ENCODE results near the gene PDLIM7.
"Not testable (repeated sequence)": the region's sequence is repeated elsewhere in the genome, so short reads cannot be mapped to it uniquely, and the experiment has no call there.

Gene PDLIM7, protein sequence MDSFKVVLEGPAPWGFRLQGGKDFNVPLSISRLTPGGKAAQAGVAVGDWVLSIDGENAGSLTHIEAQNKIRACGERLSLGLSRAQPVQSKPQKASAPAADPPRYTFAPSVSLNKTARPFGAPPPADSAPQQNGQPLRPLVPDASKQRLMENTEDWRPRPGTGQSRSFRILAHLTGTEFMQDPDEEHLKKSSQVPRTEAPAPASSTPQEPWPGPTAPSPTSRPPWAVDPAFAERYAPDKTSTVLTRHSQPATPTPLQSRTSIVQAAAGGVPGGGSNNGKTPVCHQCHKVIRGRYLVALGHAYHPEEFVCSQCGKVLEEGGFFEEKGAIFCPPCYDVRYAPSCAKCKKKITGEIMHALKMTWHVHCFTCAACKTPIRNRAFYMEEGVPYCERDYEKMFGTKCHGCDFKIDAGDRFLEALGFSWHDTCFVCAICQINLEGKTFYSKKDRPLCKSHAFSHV

DNA sequence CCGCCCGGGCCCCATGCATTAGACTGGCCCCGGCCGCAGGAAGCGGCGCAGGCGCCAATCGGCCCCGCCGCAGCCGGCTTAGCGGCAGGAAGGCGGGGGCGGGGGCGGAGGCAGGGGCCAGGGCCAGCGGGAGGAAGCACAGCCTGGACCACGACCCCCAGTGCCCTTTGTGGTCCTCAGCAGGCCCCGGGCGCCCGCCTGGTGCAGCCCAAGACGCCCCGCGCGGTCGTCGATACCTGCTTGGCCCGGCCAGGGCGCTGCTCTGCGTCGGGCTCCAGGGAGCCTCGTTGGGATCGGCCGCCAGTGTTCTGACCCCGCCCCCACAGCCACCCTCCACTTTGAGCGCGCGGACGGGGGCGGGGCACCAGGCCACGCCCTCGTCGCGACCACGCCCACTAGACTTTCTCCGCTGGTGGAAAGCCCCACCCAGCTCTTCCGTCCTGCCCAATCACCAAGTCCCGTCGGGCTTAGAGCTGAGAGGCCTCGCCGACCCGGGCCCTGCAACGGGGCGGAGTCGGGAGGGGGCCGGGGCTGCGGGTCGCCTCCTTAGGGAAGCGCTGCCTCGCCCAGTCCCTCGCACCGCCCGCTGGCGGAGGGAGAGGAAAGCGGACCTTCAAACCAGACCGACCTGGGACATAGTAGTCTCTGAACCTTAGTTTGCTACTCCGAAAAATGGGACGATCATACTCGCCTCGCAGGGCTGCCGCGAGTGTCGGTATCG is at the start of gene PDLIM7:
Gene PDLIM7 (minus strand): TSS at position 313 of the 721 bp plus-strand sequence. CDS start 1,092 bp downstream, outside the sequence.
- DNase-seq: peak; percentile 98

DNA sequence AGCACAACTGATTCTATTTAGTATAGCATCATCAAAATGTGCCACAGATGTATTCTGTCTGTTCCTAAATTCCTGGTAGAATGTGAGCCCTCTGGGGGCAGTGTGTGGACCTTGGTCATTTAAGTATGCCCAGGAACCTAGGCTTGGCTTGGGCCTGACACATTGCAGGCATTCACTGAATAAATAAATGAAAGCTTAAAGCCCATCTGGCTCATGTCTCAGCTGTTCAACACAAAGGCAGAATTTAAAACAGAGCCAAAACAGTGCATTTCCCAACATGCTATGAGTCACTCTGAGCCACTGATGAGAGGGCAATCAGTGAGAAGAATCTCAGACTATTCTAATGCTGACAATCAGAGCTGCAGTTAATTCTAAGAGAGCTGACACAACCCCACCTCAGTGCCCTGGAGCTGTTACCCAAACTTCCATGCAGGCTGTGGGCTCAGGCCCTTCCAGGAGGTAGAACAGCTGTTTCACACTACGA is 48.9 kb upstream of the PDLIM7 start:
- DNase-seq: peak; percentile 98

DNA sequence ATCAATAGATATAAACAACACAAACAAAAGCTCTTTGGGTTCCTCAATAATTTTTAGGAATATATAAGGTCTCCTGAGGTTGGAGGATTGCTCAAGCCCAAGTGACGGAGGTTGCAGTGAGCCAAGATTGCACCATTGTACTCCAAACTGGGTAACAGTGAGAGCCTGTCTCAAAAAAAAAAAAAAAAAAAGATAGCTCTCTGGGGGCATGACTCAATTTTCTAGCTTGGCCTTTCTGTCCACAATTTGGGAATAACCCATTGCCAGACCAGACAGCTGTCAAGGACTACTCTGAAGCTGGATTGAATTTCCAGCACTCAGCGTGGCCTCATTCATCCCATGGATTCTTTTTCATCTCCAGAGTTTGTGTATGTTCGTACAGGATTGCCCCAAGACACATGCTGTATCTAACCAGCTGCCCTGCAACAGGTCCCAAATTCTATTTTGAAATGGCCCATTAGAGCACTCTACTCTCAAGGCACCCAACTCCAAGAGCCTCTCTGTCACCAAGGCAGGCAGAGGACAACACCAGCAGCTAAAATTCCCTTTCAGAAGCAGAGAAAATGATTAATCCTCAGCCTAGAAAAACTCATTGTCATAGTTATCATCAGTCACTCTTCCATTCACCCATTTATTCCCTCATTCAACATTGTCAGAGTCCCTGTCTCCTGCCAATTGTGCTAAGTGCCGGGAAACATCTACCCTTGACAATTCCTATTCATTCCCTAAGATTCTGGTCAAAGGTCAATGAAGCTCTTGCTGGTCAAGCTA is 48.3 kb upstream of the PDLIM7 start:
- DNase-seq: peak; percentile 90

DNA sequence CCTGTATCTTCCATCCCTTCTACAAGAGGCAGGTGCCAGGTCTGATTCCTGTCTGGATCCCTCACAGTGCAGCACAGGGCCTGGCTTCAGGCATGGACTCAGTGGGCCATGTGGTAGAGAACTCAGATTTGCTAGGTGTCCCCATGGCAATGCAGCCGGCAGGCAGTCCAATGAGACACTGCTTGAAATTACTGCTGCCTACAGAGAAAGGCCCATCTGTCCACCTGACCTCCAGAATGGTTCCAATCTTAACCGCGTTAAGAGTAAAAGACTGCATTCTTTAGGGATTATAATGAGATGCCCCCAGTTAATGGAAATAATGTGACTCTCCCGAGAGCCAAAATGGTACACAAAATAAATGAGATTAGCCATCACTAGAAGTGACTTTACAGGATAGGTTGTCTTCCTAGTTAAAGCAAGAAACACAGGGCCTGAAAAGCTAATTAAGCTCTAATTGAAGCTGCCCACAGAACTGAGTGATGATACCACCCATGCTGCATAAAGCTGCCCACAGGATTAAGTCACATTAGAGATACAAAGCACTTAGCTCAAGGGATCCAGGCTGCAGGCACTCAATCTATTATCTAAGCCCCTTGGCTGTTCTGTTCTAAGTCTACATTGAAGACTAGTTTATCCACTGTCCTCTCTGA is 45.5 kb upstream of the PDLIM7 start:
- DNase-seq: no peak

DNA sequence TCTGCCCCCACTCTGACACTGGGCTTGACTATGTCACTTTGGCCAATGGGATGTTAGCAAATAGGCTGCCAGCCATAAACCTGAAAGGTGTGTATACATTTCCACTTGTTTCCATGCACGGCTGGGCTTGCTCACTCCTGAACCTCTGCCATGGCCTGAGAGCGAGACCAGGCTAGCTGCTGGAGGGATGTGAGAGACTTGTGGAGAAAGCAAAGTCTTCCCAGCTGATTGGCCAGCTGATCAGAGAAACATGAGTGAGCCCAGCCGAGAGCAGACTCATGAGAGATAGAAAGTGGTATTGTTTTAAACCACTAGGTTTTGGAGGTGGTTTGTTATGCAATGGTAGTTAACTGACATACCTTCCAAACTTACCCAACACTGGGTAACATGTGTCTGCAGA is 43.0 kb upstream of the PDLIM7 start:
- no peak for DNase-seq

DNA sequence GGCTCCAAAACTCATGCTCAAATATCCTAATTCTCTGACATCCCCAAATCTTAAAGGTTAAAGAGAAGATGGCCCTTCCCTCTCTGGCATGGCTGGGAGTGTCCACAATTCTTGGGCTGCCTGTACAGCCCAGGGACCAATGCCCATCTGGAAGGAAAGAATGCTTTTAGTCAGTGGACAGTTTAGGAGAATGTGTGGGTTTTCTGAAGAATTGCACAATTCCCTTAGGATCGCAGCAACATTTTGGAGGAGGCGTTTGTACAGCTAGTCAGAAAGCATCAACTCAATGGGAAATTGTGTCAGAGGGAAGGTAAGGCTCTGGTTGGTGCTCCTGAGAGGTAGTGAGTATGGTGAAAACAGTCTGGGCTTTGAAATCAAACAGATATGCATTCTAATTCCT is 42.0 kb upstream of the PDLIM7 start:
- peak; percentile 79 for DNase-seq

DNA sequence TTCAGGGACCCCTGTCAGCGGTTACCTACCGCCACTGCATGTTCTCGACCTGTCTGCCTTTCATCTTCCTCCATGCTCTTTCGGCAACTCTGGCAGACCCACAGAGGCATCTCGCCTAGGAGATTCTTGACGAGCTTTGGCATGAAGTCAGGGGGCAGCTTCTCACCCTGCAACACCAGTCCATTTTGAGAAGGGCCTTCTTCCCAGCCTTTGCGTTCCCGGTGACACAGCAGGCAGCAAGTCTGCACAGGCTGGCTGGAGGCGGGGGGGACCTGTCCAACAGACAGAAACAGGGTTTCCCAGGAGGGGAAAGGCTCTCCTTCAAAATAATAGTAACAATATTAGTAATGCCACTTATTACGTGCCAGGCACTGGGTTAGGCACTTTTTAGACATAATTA is 41.5 kb upstream of the PDLIM7 start:
- no peak for DNase-seq

DNA sequence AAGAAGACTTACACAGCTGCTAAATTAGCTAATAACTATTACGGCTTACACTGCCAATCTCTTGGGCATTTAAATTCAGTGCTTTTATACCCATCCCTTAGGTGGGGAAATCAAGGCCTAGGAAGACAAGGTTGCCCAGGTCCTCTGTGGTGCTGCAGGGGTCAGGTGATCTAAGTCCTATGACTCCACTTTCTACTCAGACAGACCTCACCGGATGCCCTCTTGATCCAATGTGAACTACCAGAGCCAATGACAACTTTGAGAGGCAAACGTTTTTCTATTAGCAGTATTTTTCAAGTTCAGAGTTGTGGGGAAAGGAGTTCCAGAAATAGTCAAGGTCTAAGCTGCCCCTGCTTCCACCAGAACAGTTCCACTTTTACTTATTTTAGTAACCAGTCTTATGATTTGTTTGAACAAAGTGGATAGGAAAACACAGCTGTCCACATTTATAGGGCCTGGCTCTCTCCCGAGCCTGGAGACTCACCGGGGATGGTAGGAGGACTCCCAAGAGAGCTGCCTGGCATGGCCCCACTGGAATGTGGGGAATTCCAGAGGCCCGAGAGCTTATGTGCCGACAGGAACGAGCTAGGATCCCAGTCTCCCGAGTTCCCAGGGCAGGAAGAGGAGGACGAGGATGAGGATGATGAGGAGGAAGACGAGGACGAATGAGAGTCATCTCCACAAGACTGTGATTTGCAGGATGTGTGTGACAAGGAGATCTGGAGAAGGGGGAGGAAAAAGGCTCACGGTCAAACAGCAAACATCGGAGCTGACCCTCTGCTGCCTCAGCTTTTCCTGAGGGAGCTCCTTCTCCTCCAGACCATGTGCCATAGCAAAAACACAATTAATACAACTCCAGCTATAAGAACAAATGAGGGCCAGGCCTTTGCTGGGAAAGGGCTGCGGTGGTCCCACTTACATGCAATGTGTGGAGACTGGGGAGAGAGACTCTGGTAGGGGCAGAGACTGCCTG is 40.3 kb upstream of the PDLIM7 start:
- peak; percentile 79 for DNase-seq

DNA sequence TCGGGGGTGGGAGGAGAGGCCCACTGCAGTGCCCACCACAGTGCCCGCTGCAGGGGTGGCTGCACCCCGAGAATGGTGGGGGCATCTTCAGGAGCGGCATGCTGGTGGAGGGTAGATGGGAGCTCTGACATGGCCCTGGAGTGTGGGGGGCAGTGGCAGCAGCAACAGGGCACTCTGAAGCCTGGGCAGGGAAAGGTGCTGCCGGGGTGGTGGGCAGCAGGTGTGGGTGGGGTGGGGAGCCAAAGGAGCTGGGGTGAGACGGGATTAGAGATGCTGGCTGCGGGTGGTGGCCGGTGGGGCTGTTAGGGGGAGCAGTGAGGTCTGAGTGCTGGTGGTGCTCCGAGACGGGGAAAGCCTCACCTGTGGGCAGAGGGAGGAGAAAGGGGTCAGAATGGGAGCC is 39.0 kb upstream of the PDLIM7 start:
- no peak for DNase-seq

DNA sequence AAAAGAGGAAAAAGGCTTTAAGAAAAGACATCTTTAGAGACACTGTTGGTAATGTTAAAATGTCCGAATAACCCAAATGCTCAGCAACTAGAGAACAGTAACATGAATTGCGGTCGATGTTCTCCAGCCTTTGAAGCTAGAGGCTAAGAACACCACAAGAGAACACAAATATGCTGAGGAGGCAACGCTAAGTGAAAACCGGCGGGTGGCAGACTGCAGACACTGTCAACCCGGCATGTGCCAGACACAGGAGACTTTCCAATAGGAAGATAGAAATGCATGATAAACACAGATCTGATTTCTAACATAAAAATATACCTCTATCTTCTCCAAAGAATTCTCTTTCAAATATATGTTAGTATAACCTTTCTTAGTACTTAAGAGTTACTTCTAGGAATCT is 37.7 kb upstream of the PDLIM7 start:
- no peak for DNase-seq

DNA sequence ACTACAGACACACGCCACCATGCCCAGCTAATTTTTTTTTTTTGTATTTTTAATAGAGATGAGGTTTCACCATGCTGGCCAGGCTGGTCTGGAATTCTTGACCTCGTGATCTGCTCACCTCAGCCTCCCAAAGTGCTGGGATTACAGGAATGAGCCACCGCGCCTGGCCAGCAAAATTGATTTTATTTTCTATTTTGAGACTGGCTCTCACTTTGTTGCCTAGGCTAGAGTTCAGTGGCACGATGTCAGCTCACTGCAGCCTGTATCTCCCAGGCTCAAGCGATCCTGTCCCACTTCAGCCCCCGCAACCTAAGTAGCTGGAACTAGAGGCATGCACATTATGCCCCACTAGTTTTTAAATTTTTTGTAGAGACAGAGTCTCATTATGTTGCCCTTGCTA is 37.0 kb upstream of the PDLIM7 start:
- not testable (repeated sequence) for DNase-seq

DNA sequence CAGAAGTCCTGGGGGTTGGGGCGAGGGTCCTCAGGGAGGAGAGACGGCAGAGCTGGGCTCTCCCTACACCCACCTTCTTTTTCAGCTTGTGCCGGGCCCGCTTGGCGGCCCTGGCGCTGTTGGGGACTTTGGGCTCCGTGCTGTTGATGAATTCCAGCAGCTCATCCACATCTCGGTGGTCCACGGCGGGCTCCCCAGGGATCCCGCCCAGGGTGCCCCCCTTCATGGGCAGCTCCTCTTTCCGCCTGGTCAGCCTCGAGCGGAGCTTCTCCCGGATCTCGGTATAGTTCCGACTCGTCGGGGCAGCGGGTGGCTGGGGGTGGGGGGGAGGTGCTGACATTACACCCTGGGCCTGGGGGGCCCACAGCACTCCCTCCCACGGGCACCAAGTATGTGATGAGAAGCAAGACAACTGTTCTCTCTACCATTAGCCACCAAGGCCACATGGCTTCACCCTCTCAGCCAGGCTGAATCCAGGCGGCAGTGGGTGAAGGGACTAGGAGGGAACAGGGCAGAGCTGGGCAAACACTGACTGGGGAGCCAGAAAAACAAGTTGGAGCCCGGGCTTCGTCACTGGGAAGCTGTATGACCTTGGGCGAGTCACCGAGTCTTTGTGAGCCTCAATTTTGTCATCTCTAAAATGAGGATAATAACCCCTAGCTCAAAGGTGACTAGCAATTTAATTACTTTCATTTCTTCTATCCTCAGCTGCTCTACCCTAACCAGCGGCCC is 34.0 kb upstream of the PDLIM7 start:
- no peak for DNase-seq

DNA sequence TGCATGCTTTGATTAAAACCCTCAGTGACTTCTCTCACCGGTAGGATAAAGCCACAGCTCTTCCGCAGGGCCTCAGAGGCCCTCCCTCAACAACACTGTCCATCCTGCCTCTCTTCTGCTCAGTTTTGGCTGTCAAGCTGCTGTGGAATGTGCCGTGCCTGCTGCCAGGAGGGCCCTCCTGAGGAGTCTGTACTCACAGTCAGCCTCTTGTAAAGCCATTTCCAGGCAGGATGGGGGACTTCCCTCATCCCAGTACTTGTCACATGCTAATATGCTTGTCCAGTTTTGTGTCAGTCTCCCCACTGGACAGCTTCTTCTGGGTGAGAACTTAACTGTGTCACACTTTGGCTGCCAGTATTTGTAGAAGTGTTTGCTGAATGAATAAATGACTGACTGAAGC is 33.2 kb upstream of the PDLIM7 start:
- no peak for DNase-seq

DNA sequence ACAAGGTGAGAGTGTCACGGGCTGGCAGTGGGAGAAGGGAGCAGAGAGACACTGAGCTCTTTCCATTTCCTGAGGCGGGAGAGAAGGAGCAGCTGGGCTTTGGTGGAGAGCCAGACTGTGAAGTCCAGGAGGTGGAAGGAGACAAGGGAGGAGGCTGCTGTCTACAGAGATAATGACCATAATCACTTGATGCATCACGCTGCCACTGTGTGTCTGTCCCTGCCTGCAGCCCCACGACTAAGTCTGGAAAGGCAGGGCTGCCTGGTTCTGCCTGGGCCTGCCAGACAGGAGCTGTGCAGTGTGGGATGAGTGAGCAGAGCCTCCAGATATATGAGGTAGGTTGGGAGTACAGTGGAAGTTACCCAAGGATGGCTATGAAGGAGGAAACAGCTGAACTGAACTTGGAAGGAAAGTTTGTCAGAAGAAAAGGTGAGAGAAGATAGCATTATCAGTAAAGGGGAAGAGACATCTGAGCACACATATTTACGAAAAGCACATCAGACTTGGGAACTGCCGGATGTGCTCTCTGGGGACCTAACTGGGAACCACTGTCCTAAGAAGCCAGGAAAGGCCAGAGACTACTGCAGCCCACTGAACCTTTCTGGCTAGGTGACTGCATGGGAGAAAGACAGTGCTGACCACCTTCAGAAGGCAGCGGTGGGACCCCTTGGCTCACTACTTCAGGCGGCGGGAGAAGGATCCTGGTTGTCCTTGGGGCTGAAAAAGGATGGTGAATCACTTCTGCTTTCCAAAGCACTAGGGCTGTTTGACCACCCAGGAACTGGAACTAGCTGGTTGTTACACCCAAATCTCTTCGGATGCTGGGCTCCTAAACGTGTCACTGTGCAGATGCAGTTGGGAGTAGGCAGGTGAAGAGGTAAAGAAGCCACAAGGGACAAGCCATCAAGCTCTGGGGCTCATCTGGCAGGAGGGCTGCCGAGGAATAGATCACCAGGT is 32.1 kb upstream of the PDLIM7 start:
- no peak for DNase-seq

DNA sequence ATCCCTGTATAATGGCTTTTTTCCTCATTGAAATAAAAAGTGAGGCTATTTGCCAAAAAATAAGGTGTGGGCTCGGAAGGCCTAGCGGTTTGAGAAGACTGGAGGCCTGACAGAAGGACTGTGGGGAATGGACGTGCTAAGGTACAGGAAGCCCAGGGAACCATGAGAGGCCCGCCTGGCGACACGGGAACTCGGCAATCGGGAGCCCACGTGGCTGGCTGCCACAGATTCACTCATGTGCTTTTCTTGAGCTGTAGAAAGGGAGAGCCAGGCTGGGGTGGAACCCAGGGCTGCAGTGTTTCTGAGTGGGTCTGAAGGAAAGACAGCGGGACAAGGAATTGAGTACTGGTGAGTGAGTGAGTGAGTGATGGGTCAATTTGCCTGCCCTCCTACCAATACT is 31.2 kb upstream of the PDLIM7 start:
- no peak for DNase-seq

DNA sequence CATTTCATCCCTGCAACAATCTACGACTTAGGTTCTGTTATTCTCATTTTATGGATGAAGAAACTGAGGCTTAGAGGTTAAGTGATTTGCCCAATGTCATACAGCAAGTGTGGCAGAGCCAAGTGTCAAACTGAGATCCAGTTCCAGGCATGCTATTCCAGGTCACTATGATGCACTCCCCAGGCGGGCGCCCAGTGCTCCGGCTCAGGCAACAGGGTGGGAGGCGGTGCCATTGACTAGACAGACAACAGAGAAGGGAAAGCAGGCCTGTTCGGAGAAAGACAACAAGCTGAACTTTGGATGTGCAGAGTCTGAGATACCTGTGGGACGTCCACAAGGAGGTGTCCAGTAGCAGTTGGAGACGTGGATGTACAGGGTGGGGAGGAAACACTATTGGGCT is 30.2 kb upstream of the PDLIM7 start:
- no peak for DNase-seq

DNA sequence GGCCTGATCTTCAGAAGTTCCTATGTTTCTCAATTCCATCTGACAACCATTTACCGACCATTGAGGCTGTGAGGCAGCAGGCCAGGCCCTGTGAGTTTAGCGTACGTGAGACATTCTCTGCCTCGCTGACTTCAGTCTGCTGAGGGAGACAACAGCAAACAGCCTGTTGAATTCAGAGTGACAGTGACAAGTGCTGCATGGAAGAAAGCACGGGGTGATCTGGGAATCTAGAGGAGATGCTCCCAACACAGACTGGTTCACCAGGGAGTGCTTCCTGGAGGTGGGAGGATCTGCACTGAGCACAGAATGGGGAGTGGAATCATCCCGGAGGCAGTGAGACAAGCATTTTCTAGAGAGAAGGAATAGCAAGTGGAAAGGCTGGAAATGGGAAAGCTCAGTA is 29.4 kb upstream of the PDLIM7 start:
- DNase-seq: no peak

DNA sequence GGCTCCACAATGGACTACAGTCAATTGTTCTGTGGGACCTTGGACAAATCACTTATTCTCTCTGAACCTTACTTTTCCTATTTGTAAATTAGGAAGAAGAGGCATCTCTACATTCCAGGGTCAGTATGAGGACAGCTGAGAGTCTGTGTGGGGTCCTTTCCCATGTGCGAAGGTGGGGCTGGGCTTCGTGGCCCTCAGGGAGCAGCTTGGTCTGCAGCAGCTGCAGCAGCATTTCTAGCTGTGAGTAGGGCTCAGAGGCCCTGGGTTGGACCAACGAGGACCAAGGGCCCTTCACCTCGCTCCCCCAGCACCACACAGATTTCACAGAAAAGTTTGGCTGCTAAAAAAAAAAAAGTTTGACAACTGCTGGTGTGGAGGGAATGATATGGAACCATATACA is 28.8 kb upstream of the PDLIM7 start:
- no peak for DNase-seq

DNA sequence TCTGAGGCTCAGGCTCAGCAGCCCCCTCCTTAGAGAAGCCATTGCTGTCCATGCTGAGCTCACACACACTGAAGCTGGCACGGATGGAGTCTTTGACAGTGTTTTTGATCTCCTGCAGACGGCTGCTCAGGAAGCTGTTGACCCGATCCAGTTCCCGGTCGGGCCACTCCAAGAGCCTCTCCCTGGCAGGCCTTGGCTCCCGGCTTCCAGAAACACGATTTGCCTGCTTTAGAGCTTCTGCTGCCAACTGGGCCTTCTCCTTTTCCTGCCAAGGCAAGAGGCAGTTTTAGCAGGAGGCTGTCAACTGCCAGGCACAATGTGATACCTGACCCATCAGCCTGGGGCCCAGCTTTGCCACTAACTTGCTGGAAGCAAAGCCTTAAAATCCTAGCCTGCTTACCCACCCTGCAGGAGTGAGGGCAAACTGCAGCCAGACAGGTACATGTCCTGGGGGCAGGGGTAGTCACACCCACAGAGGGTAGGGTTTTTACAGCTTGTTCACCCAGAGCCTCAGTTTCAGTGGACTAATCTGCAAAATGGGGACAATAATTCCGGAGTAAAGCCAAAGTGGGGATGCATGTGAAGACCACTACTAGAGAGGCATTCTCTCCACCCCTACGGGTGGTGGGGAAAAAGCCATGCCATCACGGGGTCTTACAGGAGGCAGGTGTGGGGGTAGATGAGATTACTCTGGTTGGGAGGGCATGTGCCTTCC is 27.7 kb upstream of the PDLIM7 start:
- DNase-seq: no peak
